GM18511 (cell line): Measurements from ENCODE around the gene FAM219B.
A peak's percentile ranks its signal among the peaks of the same experiment; 100 is the strongest.
"Not testable (repeated sequence)": the region's sequence is repeated elsewhere in the genome, so short reads cannot be mapped to it uniquely, and the experiment has no call there.

Experiments
- ATAC-seq: cut with Tn5 transposase; IDR thresholded peaks from one replicate; pipeline ENCODE4 v1.9.1; 2021; ENCODE audit warnings: mild to moderate bottlenecking, moderate library complexity; ENCODE audit not compliant: unreplicated experiment

Gene FAM219B

DNA sequence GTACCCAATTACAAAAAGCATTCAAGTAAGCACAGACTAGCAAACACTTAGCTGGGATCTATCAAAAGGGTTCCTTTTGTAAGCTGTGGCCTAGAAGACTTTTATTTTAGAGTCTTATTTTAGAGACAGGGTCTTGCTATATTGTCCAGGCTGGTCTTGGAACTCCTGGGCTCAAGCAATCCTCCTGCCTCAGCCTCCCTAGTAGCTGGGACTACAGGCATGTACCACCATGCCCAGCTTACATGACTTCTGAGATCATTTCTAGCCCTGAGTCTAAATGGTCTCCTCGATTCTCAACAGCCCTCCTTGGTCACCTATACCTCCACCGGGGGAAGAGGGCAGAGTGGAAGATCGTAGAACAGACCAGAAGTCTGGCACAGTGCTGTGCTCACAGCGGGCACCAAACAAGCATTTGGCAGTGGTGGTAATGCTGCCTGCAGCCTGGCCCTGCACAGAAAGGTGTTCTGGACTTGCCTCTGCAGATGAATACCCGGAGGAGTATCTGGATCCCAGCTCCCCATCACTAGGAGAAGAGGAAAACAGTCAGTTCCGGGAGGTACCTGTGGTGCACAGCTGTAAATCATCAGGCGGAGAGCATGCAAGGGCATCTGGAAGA lies 2.4 kb downstream of the FAM219B start:
- ATAC-seq, result no peak

- ATAC-seq, result no peak
Observed at GRCh38 chr15:74903676-74904075, 3.0 kb downstream of the FAM219B start.

- ATAC-seq, result no peak
Observed at GRCh38 chr15:74902295-74903075, 4.2 kb downstream of the FAM219B start.

DNA sequence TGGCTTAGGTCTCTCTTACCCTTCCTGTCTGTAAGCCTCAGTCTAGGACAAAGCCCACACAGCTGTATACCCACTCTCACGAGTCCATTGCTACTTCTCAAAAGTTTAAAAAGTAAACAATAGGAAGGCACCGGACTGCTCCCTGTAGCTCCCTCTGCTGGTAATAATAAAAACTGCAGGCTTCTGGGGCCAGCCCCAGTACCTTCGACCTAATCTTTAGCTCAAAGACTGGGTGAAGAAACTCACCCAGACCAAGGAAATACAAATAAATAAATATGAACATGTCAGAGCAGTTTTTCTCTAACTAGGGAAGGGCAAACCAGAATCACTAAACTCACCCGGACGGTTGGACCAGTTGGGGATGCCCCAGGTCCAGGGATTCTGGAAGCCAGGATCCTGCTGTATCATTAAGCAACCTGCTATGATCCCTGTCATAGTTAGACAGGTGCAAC lies 5.0 kb downstream of the FAM219B start:
- ATAC-seq, result no peak

- no peak for ATAC-seq
Observed at GRCh38 chr15:74897300-74897701, 9.3 kb downstream of the FAM219B start.

DNA sequence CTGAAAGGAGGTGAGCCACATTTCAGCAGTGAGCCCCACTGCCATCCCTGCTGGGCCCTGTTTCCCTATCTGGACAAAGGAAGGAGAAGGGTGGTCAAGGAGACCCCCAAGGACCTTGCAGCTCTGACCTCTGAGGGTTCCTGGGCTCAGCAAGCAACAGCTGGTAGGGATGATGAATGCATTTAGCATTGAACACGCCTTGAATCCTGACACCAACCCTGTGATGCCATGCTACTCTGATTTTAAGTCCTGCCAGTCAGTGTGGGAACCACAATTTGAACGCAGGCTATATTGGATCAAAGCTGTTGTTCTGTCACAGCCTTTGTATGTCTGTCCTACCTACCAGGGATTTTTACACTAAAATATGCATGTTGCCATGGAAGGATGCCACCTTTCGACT lies 10.3 kb downstream of the FAM219B start:
- no peak for ATAC-seq

- no peak for ATAC-seq
Observed at GRCh38 chr15:74895830-74896229, 10.8 kb downstream of the FAM219B start.

DNA sequence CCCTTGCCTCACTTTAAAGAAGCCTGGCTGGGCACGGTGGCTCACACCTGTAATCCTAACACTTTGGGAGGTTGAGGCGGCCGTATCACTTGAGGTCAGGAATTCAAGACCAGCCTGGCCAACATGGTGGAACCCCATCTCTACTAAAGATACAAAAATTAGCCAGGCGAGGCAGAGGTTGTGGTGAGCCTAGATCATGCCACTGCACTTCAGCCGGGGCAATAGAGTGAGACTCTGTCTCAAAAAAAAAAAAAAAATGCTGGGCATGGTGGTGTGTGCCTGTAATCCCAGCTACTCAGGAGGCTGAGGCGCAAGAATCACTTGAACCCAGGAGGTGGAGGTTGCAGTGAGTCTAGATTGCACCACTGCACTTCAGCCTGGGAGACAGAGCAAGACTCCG lies 12.3 kb downstream of the FAM219B start:
- ATAC-seq, result not testable (repeated sequence)

- no peak for ATAC-seq
Observed at GRCh38 chr15:74893627-74894026, 13.0 kb downstream of the FAM219B start.

GRCh38 chr15:74892931-74893330 lies 13.7 kb downstream of the FAM219B start:
- no peak for ATAC-seq

DNA sequence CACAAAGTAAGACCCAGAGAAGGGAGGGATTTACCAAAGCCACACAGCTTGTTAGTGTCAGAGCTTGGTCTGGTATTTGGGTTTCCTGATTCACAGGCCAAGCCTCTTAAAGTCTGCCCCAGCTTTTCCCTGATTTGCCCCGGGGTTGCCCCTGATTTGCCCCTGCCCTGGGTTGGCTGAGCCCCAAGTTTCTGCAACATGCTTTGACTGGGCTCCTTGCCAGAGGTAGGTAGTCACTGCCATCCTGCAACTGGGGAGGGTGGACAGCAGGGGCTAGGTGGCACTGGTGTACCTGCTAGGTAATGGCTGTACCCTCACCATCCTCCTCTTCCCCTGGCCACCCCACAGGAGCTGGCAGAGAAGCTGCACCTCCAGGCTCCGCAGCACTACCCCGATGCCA lies 14.3 kb downstream of the FAM219B start:
- ATAC-seq, result no peak

- ATAC-seq, result no peak
Observed at GRCh38 chr15:74891469-74891868, 15.2 kb downstream of the FAM219B start.

GRCh38 chr15:74890665-74890960 lies 16.0 kb downstream of the FAM219B start:
- no peak for ATAC-seq

- ATAC-seq, result peak; percentile 94
Observed at GRCh38 chr15:74889883-74890664, 16.6 kb downstream of the FAM219B start, which contains the start of gene MPI. MPI (plus strand) TSS chr15:74890042; CDS start chr15:74890074, 32 bp downstream.

GRCh38 chr15:74889390-74889882 lies 17.2 kb downstream of the FAM219B start:
- ATAC-seq, result no peak

- no peak for ATAC-seq
Observed at GRCh38 chr15:74888716-74889115, 17.9 kb downstream of the FAM219B start.

DNA sequence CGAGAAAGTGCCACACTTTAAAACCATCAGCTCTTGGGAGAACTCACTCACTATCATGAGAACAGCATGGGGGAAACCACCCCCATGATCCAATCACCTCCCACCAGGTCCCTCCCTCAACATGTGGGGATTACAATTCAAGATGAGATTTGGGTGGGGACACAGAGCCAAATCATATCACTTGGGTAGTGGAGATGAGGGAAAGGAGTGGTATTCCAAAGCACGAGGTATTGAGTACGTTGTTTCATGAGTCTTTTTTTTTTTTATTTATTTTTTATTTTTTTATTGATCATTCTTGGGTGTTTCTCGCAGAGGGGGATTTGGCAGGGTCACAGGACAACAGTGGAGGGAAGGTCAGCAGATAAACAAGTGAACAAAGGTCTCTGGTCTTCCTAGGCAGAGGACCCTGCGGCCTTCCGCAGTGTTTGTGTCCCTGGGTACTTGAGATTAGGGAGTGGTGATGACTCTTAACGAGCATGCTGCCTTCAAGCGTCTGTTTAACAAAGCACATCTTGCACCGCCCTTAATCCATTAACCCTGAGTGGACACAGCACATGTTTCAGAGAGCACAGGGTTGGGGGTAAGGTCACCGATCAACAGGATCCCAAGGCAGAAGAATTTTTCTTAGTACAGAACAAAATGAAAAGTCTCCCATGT lies 19.0 kb downstream of the FAM219B start:
- ATAC-seq, result not testable (repeated sequence)

- no peak for ATAC-seq
Observed at GRCh38 chr15:74885461-74885860, 21.2 kb downstream of the FAM219B start.

GRCh38 chr15:74884428-74885223 lies 22.0 kb downstream of the FAM219B start:
- ATAC-seq, result no peak

- ATAC-seq, result no peak
Observed at GRCh38 chr15:74882528-74882927, 24.1 kb downstream of the FAM219B start.
